ENCODE data around the gene DIAPH1.

DNA sequence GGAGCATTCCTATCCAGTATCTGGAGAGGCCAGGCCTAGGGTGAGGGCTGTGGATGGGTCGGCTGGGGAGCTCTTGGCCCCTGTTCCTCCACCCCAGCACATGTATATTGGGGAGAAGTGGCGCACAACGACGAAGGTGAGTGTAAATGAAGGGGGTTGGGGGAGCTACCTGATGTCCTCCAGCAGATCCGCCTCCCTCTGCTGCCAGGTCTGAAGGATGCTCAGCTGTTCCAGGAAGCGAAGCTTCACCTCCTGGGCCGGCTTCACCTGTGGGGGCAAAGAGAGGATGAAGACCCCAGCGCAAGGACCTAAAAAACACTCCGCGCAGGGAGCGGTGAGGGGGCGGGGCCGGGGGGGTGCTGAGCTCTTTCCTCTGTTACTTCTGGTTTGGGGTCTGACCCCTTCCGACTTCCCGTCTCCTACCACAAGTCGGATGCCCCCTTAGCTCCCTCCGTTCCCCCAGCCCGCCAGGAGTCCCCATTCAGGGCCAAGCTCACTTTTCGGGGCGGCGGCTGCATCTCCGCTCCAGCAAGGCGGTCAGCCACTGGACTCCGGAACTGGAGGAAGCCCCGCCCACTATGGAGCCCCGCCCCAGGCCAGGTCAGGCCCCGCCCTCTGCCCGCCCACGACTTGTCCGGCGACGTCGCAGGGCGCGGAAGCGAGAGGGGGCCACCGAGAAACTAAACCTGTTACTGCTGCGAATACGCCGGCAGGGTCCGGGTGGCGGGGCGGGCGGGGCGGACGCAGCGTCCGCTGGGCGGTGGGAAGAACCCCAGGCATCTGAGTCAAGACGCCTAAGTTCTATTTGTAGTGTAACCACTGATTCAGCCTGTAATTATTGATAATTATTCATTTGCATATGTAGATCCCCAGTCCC is 32.3 kb upstream of the DIAPH1 start, which contains the start of gene FCHSD1:
- TF ChIP-seq CTCF (IDR thresholded peaks at IDR 0.05; ENCODE audit: low read length) (no peak), EZH2 (optimal IDR thresholded peaks at IDR 0.05; ENCODE audit: low read depth, low read length) (no peak), EZH2phosphoT487 (IDR thresholded peaks at IDR 0.05; ENCODE audit: low read length) (no peak)
